DOHH2 (cell line): ENCODE data around the gene SPOCK1.

Experiments
- H3F3A ChIP-seq: fragments of 200-600 bp; sonication (generic), shearing (Covaris generic); 2 replicates; pipeline ENCODE4 v1.6.0; 2016; ENCODE audit warnings: antibody characterized with exemption, mild to moderate bottlenecking; ENCODE audit not compliant: control insufficient read depth, insufficient read depth
- H3K27ac ChIP-seq: fragments of 200-600 bp; sonication (generic); 2 replicates; pipeline ENCODE4 v1.5.1; 2014; ENCODE audit warnings: low read depth, mild to moderate bottlenecking, low read length, moderate library complexity
- H3K27me3 ChIP-seq: fragments of 200-600 bp; sonication (generic); 2 replicates; pipeline ENCODE4 v1.6.1; 2014; ENCODE audit warnings: mild to moderate bottlenecking, low read length, mixed read lengths; ENCODE audit not compliant: control insufficient read depth
- H3K36me3 ChIP-seq: fragments of 200-600 bp; sonication (generic); 2 replicates; pipeline ENCODE4 v1.6.1; 2014; ENCODE audit warnings: mild to moderate bottlenecking, low read length, moderate library complexity, mixed read lengths; ENCODE audit not compliant: control insufficient read depth
- H3K4me1 ChIP-seq: fragments of 200-600 bp; sonication (generic); 2 replicates; pipeline ENCODE4 v1.6.1; 2014; ENCODE audit warnings: mild to moderate bottlenecking, low read length, mixed read lengths; ENCODE audit not compliant: control insufficient read depth
- H3K4me2 ChIP-seq: fragments of 200-600 bp; sonication (generic); 2 replicates; pipeline ENCODE4 v1.6.0; 2014; ENCODE audit warnings: mild to moderate bottlenecking, low read length, moderate library complexity
- H3K4me3 ChIP-seq: fragments of 200-600 bp; sonication (generic); 2 replicates; pipeline ENCODE4 v1.5.1; 2014; ENCODE audit warnings: mild to moderate bottlenecking, low read length, mixed read lengths
- H3K79me2 ChIP-seq: fragments of 200-600 bp; sonication (generic); 2 replicates; pipeline ENCODE4 v1.6.1; 2014; ENCODE audit warnings: mild to moderate bottlenecking, low read length, mixed read lengths; ENCODE audit not compliant: control insufficient read depth
- H3K9me2 ChIP-seq: fragments of 200-600 bp; sonication (generic); replicated peaks from 2 replicates; pipeline ENCODE4 v1.6.1; 2014; ENCODE audit warnings: mild to moderate bottlenecking, low read length, mixed read lengths; ENCODE audit not compliant: control insufficient read depth
- H3K9me3 ChIP-seq: fragments of 200-600 bp; sonication (generic); 2 replicates; pipeline ENCODE4 v1.6.1; 2014; ENCODE audit warnings: antibody characterized with exemption, low read length, mixed read lengths; ENCODE audit not compliant: control insufficient read depth, insufficient read depth
- H4K20me1 ChIP-seq: fragments of 200-600 bp; sonication (generic); 2 replicates; pipeline ENCODE4 v1.6.0; 2014; ENCODE audit warnings: low read depth, mild to moderate bottlenecking, antibody characterized with exemption, low read length, moderate library complexity; ENCODE audit not compliant: control insufficient read depth, insufficient read depth
- EZH2phosphoT487 ChIP-seq: fragments of 200-600 bp; sonication (generic); IDR thresholded peaks from 2 replicates; pipeline ENCODE4 v1.6.1; 2017; ENCODE audit warnings: borderline replicate concordance, mild to moderate bottlenecking, antibody characterized with exemption, low read length, moderate library complexity, mixed read lengths
- TF ChIP-seq, protein P1 (sequence below): fragments of 200-600 bp; sonication (generic); IDR thresholded peaks from one replicate; pipeline ENCODE4 v1.5.1; 2014; ENCODE audit warnings: antibody characterized with exemption, mild to moderate bottlenecking, low read depth, low read length; ENCODE audit not compliant: poor library complexity, severe bottlenecking

SPOCK1 gene

DNA sequence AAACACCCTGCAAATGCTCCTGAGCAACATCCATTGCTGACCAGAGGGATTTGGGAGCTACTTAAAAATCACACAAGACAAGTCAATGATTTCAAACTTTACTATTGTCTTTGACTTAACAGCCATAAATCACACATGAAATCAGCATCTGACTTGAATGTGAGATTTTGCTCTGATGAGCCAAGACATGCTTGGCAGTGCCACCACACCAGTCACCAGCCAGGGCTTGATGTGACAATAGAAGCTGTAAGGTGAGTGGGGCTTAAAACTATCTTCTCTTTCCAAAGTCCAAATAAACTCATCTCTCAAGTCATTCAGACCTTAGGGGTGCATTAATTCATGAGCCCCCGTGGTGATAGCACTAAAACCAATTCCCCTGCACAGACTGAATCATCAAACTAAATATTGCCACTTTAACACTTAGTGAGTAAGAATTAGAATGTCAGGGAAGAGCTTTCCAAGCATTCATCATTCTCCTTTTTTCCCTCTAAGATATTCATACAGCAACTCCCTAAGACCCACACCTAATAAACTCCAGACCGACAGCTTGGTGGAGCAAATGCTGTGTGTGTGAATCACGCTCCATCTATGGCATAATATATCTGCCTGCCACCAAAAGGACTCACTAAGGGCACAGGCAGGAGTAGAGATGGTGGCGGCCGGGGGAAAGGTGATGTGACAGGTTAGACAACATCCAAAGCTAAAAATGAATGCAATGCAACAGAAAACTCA is 119.4 kb downstream of the SPOCK1 start:
- TF ChIP-seq, protein P1, sequence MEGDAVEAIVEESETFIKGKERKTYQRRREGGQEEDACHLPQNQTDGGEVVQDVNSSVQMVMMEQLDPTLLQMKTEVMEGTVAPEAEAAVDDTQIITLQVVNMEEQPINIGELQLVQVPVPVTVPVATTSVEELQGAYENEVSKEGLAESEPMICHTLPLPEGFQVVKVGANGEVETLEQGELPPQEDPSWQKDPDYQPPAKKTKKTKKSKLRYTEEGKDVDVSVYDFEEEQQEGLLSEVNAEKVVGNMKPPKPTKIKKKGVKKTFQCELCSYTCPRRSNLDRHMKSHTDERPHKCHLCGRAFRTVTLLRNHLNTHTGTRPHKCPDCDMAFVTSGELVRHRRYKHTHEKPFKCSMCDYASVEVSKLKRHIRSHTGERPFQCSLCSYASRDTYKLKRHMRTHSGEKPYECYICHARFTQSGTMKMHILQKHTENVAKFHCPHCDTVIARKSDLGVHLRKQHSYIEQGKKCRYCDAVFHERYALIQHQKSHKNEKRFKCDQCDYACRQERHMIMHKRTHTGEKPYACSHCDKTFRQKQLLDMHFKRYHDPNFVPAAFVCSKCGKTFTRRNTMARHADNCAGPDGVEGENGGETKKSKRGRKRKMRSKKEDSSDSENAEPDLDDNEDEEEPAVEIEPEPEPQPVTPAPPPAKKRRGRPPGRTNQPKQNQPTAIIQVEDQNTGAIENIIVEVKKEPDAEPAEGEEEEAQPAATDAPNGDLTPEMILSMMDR, result no peak
- TF ChIP-seq EZH2phosphoT487, result no peak
- H3F3A ChIP-seq, result no peaks in the 10 kb centered on the region

GRCh38 chr5:137375741-137376526 is 123.2 kb downstream of the SPOCK1 start:
- no peak overlapping the region for H3K4me3 ChIP-seq
- H3K4me1 ChIP-seq, result no peaks in the 10 kb centered on the region
- H3K9me3 ChIP-seq, result 0 out of 2 replicates have a peak, but pooled peaks cover 6% of the 10 kb centered on the region
- no peaks in the 10 kb centered on the region for H3K27me3 ChIP-seq
- H3K9me2 ChIP-seq, result no peaks in the 10 kb centered on the region
- no peak overlapping the region for H3K27ac ChIP-seq
- H4K20me1 ChIP-seq, result no peaks in the 10 kb centered on the region
- no peak overlapping the region for H3K4me2 ChIP-seq
- H3K79me2 ChIP-seq, result no peaks in the 10 kb centered on the region
- no peaks in the 10 kb centered on the region for H3F3A ChIP-seq
- H3K36me3 ChIP-seq, result no peaks in the 10 kb centered on the region
- no peak for TF ChIP-seq EZH2phosphoT487
- TF ChIP-seq, protein P1, result no peak

More for the DNA sequence above, 119.4 kb downstream of the SPOCK1 start:
- no peak overlapping the region for H3K27ac ChIP-seq
- no peaks in the 10 kb centered on the region for H3K27me3 ChIP-seq
- H3K79me2 ChIP-seq, result no peaks in the 10 kb centered on the region
- no peaks in the 10 kb centered on the region for H3K9me2 ChIP-seq
- H3K4me1 ChIP-seq, result no peaks in the 10 kb centered on the region
- H4K20me1 ChIP-seq, result no peaks in the 10 kb centered on the region
- no peaks in the 10 kb centered on the region for H3K36me3 ChIP-seq
- peaks cover 9% of the 10 kb centered on the region for H3K9me3 ChIP-seq
- H3K4me2 ChIP-seq, result no peak overlapping the region
- no peak overlapping the region for H3K4me3 ChIP-seq

GRCh38 chr5:137374110-137374714 is 124.9 kb downstream of the SPOCK1 start:
- no peaks in the 10 kb centered on the region for H3K4me1 ChIP-seq
- H3K4me2 ChIP-seq, result no peak overlapping the region
- H3F3A ChIP-seq, result no peaks in the 10 kb centered on the region
- H3K27me3 ChIP-seq, result no peaks in the 10 kb centered on the region
- H4K20me1 ChIP-seq, result no peaks in the 10 kb centered on the region
- H3K4me3 ChIP-seq, result no peak overlapping the region
- H3K9me3 ChIP-seq, result no peaks in the 10 kb centered on the region
- no peaks in the 10 kb centered on the region for H3K36me3 ChIP-seq
- H3K79me2 ChIP-seq, result no peaks in the 10 kb centered on the region
- TF ChIP-seq, protein P1, result no peak
- no peak overlapping the region for H3K27ac ChIP-seq
- no peaks in the 10 kb centered on the region for H3K9me2 ChIP-seq
